Right atrium auricular region (tissue), 2 donors: ENCODE measurements around the gene CCR5AS.
"Not testable (repeated sequence)": the region's sequence is repeated elsewhere in the genome, so short reads cannot be mapped to it uniquely, and the experiment has no call there.

Experiments used
- DNase-seq: peaks from one replicate; pipeline ENCODE4 v3.0.0-alpha.2; 2019; ENCODE audit warnings: low spot score
- H3K27ac ChIP-seq, 2 donors: fragments of 200-600 bp; sonication (generic); 1 replicate in 1 of 2; 2 replicates in 1 of 2; pipeline ENCODE4 v1.5.1; 2016 to 2019
- H3K27me3 ChIP-seq, 2 donors: fragments of 200-600 bp; sonication (generic); one replicate each; pipeline versions ENCODE4 v1.5.1 to v1.6.0; 2017 to 2019
- H3K36me3 ChIP-seq: fragments of 200-600 bp; sonication (generic); one replicate; pipeline ENCODE4 v1.5.1; 2016
- H3K4me1 ChIP-seq, 2 donors: fragments of 200-600 bp; sonication (generic); one replicate each; pipeline versions ENCODE4 v1.5.1 to v1.6.0; 2017 to 2019
- H3K4me3 ChIP-seq, 2 donors: fragments of 200-600 bp; sonication (generic); 1 replicate in 1 of 2; 2 replicates in 1 of 2; pipeline ENCODE4 v1.5.1; 2017 to 2019; ENCODE audit warnings: mild to moderate bottlenecking in 1 of 2, moderate library complexity in 1 of 2
- H3K9me3 ChIP-seq, 2 donors: fragments of 200-600 bp; sonication (generic); one replicate each; pipeline ENCODE4 v1.5.1; 2019
- TF ChIP-seq, protein P1 (sequence below), 2 donors: fragments of 200-600 bp; sonication (generic); IDR thresholded peaks; one replicate each; pipeline ENCODE4 v1.5.1; 2019; ENCODE audit warnings: antibody characterized with exemption in 2 of 2

Gene CCR5AS

DNA sequence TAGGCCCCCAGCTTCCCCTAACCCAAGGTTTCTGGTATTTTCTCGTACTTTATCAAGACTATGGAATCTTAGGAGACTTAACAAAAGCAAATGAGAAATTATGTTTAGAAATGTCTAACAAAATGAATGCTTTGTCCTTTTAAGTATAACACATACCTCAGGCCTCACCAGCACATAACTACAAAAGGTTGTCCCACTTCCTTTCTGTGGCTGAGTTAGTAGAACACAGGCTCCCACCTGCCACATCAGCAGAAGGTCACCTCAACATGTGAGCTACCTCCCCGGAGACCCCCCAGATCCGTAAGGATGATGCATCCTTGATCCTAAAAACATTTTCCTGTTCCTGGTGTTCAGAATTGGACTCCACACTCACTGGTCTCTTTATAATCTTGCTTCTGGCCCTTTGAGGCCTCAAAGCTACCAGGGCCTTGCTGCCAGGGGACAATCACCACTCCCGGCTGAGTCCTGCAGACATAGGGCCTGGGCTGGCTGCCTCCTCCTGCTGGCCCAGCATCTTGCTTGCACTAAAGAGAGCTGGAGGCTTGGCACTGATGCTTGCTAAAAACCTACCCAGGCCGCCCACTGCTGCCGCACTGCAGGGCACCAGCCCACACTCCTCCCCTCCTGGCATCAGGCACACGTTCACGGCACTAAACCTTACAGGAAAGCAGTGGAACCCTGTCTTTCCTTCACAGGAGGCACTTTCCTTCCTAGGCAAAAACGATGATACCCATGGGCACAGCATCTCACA lies 3.0 kb upstream of the CCR5AS start:
- DNase-seq = no peak
- Histone ChIP-seq H3K9me3 (no peaks in the 10 kb centered on the region), H3K36me3 (no peaks in the 10 kb centered on the region), H3K4me3 (no peak overlapping the region), H3K27ac (no peak overlapping the region), H3K27me3 (no peaks in the 10 kb centered on the region), H3K4me1 (peaks cover 0 to 48% of the 10 kb centered on the region in 2 donors)
- TF ChIP-seq, protein P1, sequence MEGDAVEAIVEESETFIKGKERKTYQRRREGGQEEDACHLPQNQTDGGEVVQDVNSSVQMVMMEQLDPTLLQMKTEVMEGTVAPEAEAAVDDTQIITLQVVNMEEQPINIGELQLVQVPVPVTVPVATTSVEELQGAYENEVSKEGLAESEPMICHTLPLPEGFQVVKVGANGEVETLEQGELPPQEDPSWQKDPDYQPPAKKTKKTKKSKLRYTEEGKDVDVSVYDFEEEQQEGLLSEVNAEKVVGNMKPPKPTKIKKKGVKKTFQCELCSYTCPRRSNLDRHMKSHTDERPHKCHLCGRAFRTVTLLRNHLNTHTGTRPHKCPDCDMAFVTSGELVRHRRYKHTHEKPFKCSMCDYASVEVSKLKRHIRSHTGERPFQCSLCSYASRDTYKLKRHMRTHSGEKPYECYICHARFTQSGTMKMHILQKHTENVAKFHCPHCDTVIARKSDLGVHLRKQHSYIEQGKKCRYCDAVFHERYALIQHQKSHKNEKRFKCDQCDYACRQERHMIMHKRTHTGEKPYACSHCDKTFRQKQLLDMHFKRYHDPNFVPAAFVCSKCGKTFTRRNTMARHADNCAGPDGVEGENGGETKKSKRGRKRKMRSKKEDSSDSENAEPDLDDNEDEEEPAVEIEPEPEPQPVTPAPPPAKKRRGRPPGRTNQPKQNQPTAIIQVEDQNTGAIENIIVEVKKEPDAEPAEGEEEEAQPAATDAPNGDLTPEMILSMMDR (IDR thresholded peaks at IDR 0.05) = no peak

DNA sequence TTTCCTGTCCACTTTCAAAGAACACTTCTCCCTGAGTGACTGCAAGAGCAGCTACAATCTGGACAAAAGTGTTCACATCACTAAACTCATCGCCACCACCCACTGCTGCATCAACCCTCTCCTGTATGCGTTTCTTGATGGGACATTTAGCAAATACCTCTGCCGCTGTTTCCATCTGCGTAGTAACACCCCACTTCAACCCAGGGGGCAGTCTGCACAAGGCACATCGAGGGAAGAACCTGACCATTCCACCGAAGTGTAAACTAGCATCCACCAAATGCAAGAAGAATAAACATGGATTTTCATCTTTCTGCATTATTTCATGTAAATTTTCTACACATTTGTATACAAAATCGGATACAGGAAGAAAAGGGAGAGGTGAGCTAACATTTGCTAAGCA lies 2.0 kb upstream of the CCR5AS start:
- H3K4me1 ChIP-seq = peaks cover 0 to 51% of the 10 kb centered on the region in 2 donors
- TF ChIP-seq, protein P1 (IDR thresholded peaks at IDR 0.05) = no peak
- no peak overlapping the region for H3K4me3 ChIP-seq
- H3K36me3 ChIP-seq = no peaks in the 10 kb centered on the region
- H3K27ac ChIP-seq = no peak overlapping the region
- no peaks in the 10 kb centered on the region for H3K9me3 ChIP-seq
- no peak for DNase-seq
- H3K27me3 ChIP-seq = no peaks in the 10 kb centered on the region

DNA sequence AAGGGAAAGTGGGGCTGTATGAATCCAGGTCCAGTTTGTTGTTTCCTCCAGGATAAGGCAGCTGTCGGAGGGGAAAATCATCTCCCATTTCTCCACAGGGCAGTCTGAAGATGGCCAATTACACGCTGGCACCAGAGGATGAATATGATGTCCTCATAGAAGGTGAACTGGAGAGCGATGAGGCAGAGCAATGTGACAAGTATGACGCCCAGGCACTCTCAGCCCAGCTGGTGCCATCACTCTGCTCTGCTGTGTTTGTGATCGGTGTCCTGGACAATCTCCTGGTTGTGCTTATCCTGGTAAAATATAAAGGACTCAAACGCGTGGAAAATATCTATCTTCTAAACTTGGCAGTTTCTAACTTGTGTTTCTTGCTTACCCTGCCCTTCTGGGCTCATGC lies 1.1 kb upstream of the CCR5AS start:
- TF ChIP-seq, protein P1 (IDR thresholded peaks at IDR 0.05) = no peak
- H3K4me1 ChIP-seq = peaks cover 0 to 47% of the 10 kb centered on the region in 2 donors
- H3K27me3 ChIP-seq = no peaks in the 10 kb centered on the region
- H3K4me3 ChIP-seq = peak overlapping the region in 1 of 2 donors; percentile 9
- DNase-seq = no peak
- H3K27ac ChIP-seq = peak overlapping the region; percentile 71 to 73
- no peaks in the 10 kb centered on the region for H3K36me3 ChIP-seq
- no peaks in the 10 kb centered on the region for H3K9me3 ChIP-seq

DNA sequence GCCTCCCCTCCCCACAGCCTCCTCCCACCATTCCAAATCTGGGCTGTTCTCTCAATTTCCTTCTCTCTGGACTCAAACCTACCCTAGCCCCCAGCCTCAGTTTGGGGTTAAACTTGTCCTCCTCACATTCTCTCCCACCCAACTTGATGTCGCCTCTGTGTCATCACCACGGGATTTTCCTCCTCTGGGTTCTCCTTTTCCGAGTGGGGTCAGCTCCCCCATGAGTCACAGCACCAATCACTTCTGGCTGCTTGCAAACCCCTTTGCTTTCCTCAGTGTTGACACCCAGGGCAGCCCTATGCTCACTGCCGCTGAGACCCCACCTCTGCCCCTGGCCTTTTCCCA lies 451 bp downstream of the CCR5AS start:
- no peak overlapping the region for H3K4me3 ChIP-seq
- DNase-seq = peak; percentile 64
- peak overlapping the region; percentile 71 to 73 for H3K27ac ChIP-seq
- no peaks in the 10 kb centered on the region for H3K27me3 ChIP-seq
- peaks cover 0 to 39% of the 10 kb centered on the region in 2 donors for H3K4me1 ChIP-seq
- TF ChIP-seq, protein P1 (IDR thresholded peaks at IDR 0.05) = no peak
- no peaks in the 10 kb centered on the region for H3K9me3 ChIP-seq
- no peaks in the 10 kb centered on the region for H3K36me3 ChIP-seq

DNA sequence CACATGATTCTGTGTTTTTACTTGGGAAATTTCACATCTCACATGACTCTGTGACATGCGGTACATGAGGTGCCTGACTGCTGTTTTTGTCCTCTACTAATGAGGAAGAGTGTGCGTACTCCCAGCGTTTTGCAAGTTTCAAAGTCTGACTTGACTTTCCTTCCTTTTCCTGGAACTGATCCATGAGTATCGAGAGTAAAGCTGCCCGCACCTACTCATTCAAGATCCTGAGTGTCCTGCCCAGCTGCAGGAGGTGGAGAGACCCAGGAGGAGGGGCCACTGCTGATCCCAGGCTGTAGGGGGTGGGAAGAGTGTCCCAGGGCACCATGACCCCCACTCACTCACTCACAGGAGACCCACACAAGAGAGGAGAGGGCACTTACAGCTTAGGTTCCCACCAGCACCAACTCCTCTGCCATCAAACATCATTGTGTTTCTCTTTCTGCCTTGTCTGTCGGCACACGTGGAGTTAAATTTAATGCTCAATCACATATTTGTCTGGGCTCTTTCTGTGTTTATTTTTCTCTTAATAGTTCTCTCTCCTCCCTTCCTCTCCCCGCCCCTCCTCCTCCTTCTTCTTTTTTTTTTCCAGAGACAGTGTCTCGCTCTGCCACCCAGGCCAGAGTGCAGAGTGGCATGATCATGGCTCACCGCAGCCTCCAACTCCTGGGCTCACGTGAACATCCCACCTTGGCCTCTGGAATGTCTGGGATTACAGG lies 1.4 kb downstream of the CCR5AS start:
- H3K27me3 ChIP-seq = no peaks in the 10 kb centered on the region
- no peaks in the 10 kb centered on the region for H3K36me3 ChIP-seq
- no peak for DNase-seq
- H3K4me3 ChIP-seq = no peak overlapping the region
- TF ChIP-seq, protein P1 (IDR thresholded peaks at IDR 0.05) = no peak
- H3K4me1 ChIP-seq = peaks cover 0 to 39% of the 10 kb centered on the region in 2 donors
- peak overlapping the region; percentile 71 to 73 for H3K27ac ChIP-seq
- H3K9me3 ChIP-seq = no peaks in the 10 kb centered on the region

DNA sequence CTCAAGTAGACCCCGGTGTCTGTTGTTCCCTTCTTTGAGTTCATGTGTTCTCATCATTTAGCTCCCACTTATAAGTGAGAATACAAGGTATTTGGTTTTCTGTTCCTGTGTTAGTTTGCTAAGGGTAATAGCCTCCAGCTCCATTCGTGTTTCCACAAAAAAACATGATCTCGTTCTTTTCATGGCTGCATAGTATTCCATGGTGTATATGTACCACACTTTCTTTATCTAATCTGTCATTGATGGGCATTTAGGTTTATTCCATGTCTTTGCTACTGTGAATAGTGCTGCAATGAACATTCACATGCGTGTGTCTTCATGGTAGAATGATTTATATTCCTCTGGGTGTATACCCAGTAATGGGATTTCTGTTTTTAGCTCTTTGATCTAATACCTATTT lies 4.0 kb downstream of the CCR5AS start:
- H3K27ac ChIP-seq, H3K4me3 ChIP-seq, H3K27me3 ChIP-seq, H3K36me3 ChIP-seq, DNase-seq, H3K9me3 ChIP-seq: not testable (repeated sequence)
- peaks cover 0 to 36% of the 10 kb centered on the region in 2 donors for H3K4me1 ChIP-seq
